ENCODE results near the gene STPG4. TPM values are rescaled to one million over a fixed set of nuclear protein-coding genes. Genes with fewer than 3 reads are reported as not detected.

STPG4 gene
- total RNA-seq, 4 donors from 2014 or later = not detected

- no peak for TF ChIP-seq CTCF (IDR thresholded peaks at IDR 0.05; ENCODE audit: low read depth)
Measured at GRCh38 chr2:47058003-47058931, 96.8 kb downstream of the STPG4 start.

- no peak for TF ChIP-seq CTCF (IDR thresholded peaks at IDR 0.05; ENCODE audit: low read depth)
Measured at GRCh38 chr2:47057687-47058002, 97.5 kb downstream of the STPG4 start.

- TF ChIP-seq CTCF (IDR thresholded peaks at IDR 0.05; ENCODE audit: low read depth) = no peak
Measured at GRCh38 chr2:47056868-47057686, 98.0 kb downstream of the STPG4 start.

GRCh38 chr2:47056374-47056773 is 98.7 kb downstream of the STPG4 start:
- TF ChIP-seq CTCF (IDR thresholded peaks at IDR 0.05; ENCODE audit: low read depth) = no peak

GRCh38 chr2:47054868-47055267 is 100.2 kb downstream of the STPG4 start:
- no peak for TF ChIP-seq CTCF (IDR thresholded peaks at IDR 0.05; ENCODE audit: low read depth)

GRCh38 chr2:47054036-47054555 is 101.0 kb downstream of the STPG4 start:
- no peak for TF ChIP-seq CTCF (IDR thresholded peaks at IDR 0.05; ENCODE audit: low read depth)

- TF ChIP-seq CTCF (IDR thresholded peaks at IDR 0.05; ENCODE audit: low read depth) = no peak
Measured at GRCh38 chr2:47052847-47053246, 102.3 kb downstream of the STPG4 start.

Measured in subcutaneous adipose tissue (tissue), 4 donors.